HG03095 (cell line): Measurements from ENCODE around the gene PTMA.
"Not testable (repeated sequence)": the region's sequence is repeated elsewhere in the genome, so short reads cannot be mapped to it uniquely, and the experiment has no call there.

Source experiments
- ATAC-seq: cut with Tn5 transposase; IDR thresholded peaks from one replicate; pipeline ENCODE4 v1.9.1; 2021; ENCODE audit warnings: moderate library complexity; ENCODE audit not compliant: unreplicated experiment

The PTMA gene

GRCh38 chr2:231714639-231715498 is 6.5 kb downstream of the PTMA start:
- no peak for ATAC-seq

- ATAC-seq, result no peak
These were observed 7.1 kb downstream of the PTMA start for GRCh38 chr2:231715499-231715837.

- ATAC-seq, result no peak
These were observed 7.8 kb downstream of the PTMA start for GRCh38 chr2:231715988-231716616.

- ATAC-seq, result no peak
These were observed 8.4 kb downstream of the PTMA start for GRCh38 chr2:231716666-231717280.

DNA sequence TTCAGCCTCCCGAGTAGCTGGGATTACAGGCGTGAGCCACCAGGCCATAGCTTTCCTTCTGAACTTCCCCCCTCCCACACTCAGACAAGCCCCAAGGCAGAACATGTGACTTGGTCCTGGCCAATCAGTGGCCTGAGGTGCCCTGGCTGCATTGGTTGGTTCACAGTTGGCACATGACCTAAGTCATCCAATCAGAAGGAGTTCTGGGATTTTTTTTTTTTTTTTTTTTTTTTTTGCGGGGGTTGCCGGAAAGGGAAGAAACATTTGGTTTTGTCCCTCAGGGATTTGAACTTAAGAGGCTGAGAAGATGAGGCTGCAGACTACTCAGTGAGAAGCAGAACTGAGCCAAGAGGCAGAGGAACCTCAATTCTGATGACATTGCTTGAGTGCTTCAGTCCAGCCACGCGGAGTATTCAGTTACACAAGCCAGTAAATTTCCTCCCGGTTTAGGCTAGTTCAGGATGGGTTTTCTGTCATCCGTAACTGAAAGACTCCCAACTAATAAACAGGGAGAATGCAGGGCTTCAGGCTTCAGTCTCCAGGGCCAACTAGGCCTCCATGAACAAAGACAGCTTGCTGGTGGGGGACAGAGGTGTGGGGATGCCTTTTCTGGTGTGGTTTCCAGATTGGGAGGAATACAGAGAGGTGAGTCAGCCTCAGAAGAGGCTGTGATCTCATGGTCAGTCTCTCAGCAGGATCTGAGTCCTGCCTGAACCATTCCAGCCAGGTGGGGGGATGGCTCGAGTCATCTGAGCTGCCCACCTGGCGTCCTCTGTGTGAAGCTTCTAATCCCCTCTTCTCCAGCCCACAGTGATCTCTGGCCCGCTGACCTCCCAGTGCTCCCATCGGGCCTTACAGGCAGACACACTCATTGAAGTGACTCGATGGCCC is 9.2 kb downstream of the PTMA start:
- no peak for ATAC-seq

DNA sequence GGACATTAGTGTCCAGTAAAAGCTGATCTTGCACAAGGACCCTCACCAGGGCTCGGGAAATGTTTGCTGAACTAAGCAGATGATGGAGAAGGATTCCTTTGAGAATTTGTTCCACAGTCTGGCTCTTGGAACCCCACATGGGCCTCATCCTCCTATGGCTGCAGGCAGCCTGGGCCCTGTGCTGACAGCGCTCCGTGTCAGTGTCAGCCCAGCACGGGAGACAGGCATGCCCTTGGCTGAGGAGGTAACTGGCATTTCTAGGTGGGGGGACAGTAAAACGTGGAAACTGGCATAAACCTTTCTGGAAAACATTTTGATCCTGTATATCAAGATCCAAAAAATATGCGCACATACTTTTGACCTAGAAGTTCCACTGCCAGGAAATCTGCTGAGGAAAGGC is 10.5 kb downstream of the PTMA start:
- no peak for ATAC-seq

DNA sequence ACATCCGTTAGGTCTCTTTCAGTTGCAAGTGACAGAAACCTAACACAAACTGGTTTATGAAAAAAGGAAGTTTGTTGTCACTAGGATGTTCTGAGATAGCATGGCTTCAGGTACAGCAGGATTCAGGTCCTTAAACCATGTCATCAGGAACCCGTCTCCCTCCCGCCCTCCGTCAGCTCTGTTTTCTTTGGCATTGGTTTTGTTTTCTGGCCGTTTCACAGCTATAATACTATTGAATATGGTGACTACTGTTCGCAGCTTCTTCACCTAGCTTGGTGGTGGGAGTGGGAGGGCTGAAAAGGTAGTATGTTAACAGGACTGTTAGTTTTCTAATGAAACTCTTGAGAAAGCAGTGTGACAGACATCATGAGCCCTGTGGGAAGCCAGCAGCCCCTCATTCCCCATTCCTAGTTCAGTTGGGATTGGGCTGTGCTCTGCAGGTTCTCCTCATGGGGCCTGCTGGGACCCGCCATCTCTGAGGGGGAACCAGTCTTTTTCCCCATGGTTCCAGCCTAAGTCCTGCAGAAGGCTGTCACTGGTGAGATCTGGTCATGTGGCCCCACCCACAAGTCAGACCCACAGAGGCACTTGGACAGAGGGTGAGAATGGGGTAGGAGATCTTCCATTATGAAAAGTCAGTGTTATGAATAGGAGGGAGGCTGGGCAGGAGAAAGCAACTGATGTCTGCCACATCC is 12.1 kb downstream of the PTMA start:
- peak; percentile 6 for ATAC-seq

- peak; percentile 77 for ATAC-seq
These were observed 13.0 kb downstream of the PTMA start for GRCh38 chr2:231720987-231721966.

DNA sequence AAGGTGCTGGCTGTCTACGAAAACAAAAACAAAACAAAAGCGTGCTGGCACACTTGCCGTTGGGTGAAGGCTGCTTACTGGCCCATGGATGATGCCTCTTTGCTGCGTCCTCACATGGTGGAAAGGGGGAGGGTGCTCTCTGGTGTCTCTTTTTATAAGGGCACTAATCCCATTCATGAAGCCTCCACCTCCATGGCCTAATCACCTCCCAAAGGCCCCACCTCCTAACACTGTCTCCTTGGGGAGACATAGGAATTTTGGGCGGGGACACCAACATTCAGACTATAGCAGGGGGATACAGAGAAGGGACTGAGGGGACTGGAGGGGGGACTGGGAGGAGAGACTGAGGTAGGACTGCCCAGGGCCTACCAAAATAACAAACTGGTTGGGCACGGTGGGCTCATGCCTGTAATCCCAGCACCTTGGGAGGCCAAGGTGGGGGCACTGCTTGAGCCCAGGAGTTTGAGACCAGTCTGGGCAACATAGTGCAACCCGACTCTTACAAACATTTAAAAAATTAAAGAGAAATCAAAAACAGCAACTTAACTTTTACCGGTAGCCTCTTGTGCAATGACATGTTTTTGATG is 14.5 kb downstream of the PTMA start:
- no peak for ATAC-seq

- no peak for ATAC-seq
These were observed 17.2 kb downstream of the PTMA start for GRCh38 chr2:231725476-231725875.

DNA sequence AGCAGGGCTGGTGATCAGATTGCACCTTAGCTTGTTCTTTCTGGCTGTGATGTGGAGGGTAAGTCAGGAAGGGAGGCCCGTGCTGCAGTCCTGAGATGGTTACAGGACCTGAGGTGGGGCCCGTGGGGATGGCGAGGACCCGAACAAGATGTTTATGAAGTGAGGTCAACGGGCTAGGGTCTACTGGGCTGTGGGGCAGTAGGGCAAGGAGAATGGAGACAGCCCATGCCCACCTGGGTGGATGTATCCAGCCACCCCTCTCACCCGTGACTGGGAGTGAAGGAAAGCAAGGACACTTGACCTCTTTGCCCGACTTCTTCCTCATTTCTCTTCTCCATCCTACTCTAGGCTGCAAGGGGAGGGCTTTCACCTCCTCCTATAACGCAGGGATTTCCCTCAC is 18.0 kb downstream of the PTMA start:
- no peak for ATAC-seq

- no peak for ATAC-seq
These were observed 19.3 kb downstream of the PTMA start for GRCh38 chr2:231727621-231728020.

DNA sequence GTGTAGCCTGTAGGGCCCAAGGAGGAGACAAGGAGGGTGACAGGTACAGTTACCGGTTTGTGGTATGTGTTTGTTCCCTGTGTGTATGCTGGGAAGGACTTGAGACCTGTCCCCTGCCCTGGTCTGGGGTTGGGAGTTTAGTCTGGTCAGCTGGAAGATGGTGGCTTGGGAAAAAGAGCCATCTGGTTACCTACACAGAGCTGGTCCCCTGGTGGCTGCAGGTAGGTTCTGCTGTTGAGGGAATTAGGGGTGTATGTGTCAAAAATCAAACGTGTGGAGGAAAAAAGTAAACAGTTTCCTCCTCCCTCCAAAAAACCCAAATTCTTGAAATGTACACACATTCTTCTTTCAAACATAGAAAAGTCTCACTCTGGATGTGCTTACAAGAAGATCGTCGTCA is 24.3 kb downstream of the PTMA start:
- no peak for ATAC-seq

GRCh38 chr2:231737761-231738160 is 29.4 kb downstream of the PTMA start:
- no peak for ATAC-seq

GRCh38 chr2:231743376-231744116 is 35.2 kb downstream of the PTMA start:
- no peak for ATAC-seq

- ATAC-seq, result no peak
These were observed 37.1 kb downstream of the PTMA start for GRCh38 chr2:231745303-231746038.

- not testable (repeated sequence) for ATAC-seq
These were observed 40.0 kb downstream of the PTMA start for GRCh38 chr2:231748153-231748896.
